ENCODE measurements around the gene GJC1. TPM values are rescaled to one million over a fixed set of nuclear protein-coding genes. Genes with fewer than 3 reads are reported as not detected.

GJC1 gene
- total RNA-seq, 1 experiment from 2014 or later, result 119 TPM

- H3K79me2 ChIP-seq (ENCODE audit: insufficient read depth, low read length), result no peaks in the 10 kb centered on the region
- no peaks in the 10 kb centered on the region for H3K79me1 ChIP-seq (ENCODE audit: insufficient read depth, low read depth, low read length, poor library complexity, severe bottlenecking)
- H3K56ac ChIP-seq (ENCODE audit: insufficient read length, low read depth, low read length), result no peak overlapping the region
- TF ChIP-seq CTCF (conservative IDR thresholded peaks at IDR 0.05), result no peak
- H3K27me3 Mint-ChIP-seq (ENCODE audit: low read depth), result no peaks in the 10 kb centered on the region
- H3K27me3 ChIP-seq (ENCODE audit: insufficient read depth, low read length), result no peaks in the 10 kb centered on the region
- no peak overlapping the region for H2AK5ac ChIP-seq (ENCODE audit: insufficient read length, low read length)
- no peak overlapping the region for H4K5ac ChIP-seq (ENCODE audit: insufficient read length, low read depth, low read length)
- H3K4me1 ChIP-seq (ENCODE audit: insufficient read depth, low read length), result no peaks in the 10 kb centered on the region
- no peak overlapping the region for H3K4ac ChIP-seq (ENCODE audit: low read depth, low read length)
- H2BK120ac ChIP-seq (ENCODE audit: low read depth, low read length, poor library complexity, severe bottlenecking), result no peak overlapping the region
- H2BK20ac ChIP-seq (ENCODE audit: low read depth, low read length, poor library complexity, severe bottlenecking), result no peak overlapping the region
- H3K18ac ChIP-seq (ENCODE audit: insufficient read length, low read depth, low read length), result no peak overlapping the region
- H3K23me2 ChIP-seq (ENCODE audit: insufficient read length, low read depth, low read length, poor library complexity, severe bottlenecking), result no peaks in the 10 kb centered on the region
- no peak overlapping the region for H3K14ac ChIP-seq (ENCODE audit: insufficient read depth, low read length)
- H2BK12ac ChIP-seq (ENCODE audit: insufficient read length, low read depth, low read length), result no peak overlapping the region
- H3K4me3 Mint-ChIP-seq, result no peak overlapping the region
- H4K8ac ChIP-seq (replicated peaks; ENCODE audit: insufficient read length, low read depth, low read length), result no peak overlapping the region
- H2BK5ac ChIP-seq (ENCODE audit: insufficient read length, low read length), result no peak overlapping the region
- peak overlapping the region in 1 of 3 experiments; percentile 13; a peak in 1 of 7 replicates for H3K27ac Mint-ChIP-seq
- no peak for DNase-seq
- no peak overlapping the region for H4K91ac ChIP-seq (ENCODE audit: insufficient read length, low read depth, low read length)
- no peak overlapping the region for H2BK15ac ChIP-seq (ENCODE audit: low read depth, low read length)
- H2AFZ ChIP-seq (ENCODE audit: low read length), result no peak overlapping the region
- H3K9me3 Mint-ChIP-seq, result no peaks in the 10 kb centered on the region
- peaks cover 37 to 86% (median 63%) of the 10 kb centered on the region in 3 experiments for H3K36me3 Mint-ChIP-seq (ENCODE audit: insufficient read depth in 1 of 3, low read depth in 3 of 3)
- H3K27ac ChIP-seq (ENCODE audit: insufficient read length, low read depth, low read length), result no peak overlapping the region
- H3K9ac ChIP-seq (ENCODE audit: extremely low read depth, insufficient read length, low read length), result no peak overlapping the region
- H3T11ph ChIP-seq (ENCODE audit: low read length), result no peak overlapping the region
- no CpG with 5 or more reads among the region's 6 CpGs for WGBS (ENCODE audit: extremely low coverage, insufficient read length, low lambda C conversion rate)
- no peaks in the 10 kb centered on the region for H3K4me1 Mint-ChIP-seq
- H3K4me2 ChIP-seq (ENCODE audit: insufficient read depth, insufficient read length, low read length), result no peak overlapping the region
- no peaks in the 10 kb centered on the region for H4K20me1 ChIP-seq (ENCODE audit: control insufficient read depth, insufficient read depth, insufficient read length)
- no peaks in the 10 kb centered on the region for H3K9me3 ChIP-seq (ENCODE audit: control insufficient read depth, low read depth, low read length)
- H3K23ac ChIP-seq (ENCODE audit: insufficient read length, low read depth, low read length), result no peak overlapping the region
Observed at GRCh38 chr17:44865931-44866330, 35.8 kb upstream of the GJC1 start.
